PC-9 (cell line): ENCODE results near the gene NDST1. TPM values are rescaled to one million over a fixed set of nuclear protein-coding genes. Genes with fewer than 3 reads are reported as not detected.

ENCODE experiments used
- BruUV-seq: library from RNA; stranded (reverse); fragments of 400-500 nt; replicated peaks from 2 replicates; lab custom pipeline; 2021; lab: Mats Ljungman, UMichigan
- CTCF ChIA-PET: fragments of 300-600 bp; sonication (Branson Sonifier 250); formaldehyde crosslinking; loops from one replicate; lab custom pipeline; 2022; ENCODE audit warnings: antibody characterized with exemption; lab: Charles Lee
- POLR2A ChIA-PET: fragments of 300-600 bp; sonication (Branson Sonifier 250); formaldehyde crosslinking; loops from one replicate; lab custom pipeline; 2022; ENCODE audit warnings: antibody characterized with exemption; ENCODE audit not compliant: unreplicated experiment; lab: Charles Lee
- DNase-seq, 2 experiments: peaks; one replicate each; pipeline versions ENCODE4 v3.0.0 to v3.0.0-alpha.2; 2015 to 2022; ENCODE audit warnings: mixed read lengths in 1 of 2
- H2AFZ ChIP-seq: fragments of 200-600 bp; sonication (generic); 2 replicates; pipeline ENCODE4 v1.8.1; 2017; ENCODE audit warnings: antibody characterized with exemption
- H3F3A ChIP-seq: fragments of 200-600 bp; sonication (generic); 2 replicates; pipeline ENCODE4 v1.8.1; 2017; ENCODE audit warnings: antibody characterized with exemption, mild to moderate bottlenecking, low read depth; ENCODE audit not compliant: insufficient read depth
- H3K27ac ChIP-seq: fragments of 200-600 bp; sonication (generic); 2 replicates; pipeline ENCODE4 v1.6.1; 2016; ENCODE audit warnings: mixed run types
- H3K27me3 ChIP-seq: fragments of 200-600 bp; sonication (generic); 2 replicates; pipeline ENCODE4 v1.6.1; 2016; ENCODE audit warnings: low read depth, mixed run types; ENCODE audit not compliant: insufficient read depth
- H3K36me3 ChIP-seq: fragments of 200-600 bp; sonication (generic); 2 replicates; pipeline ENCODE4 v1.6.1; 2016; ENCODE audit warnings: low read depth, mixed run types
- H3K4me1 ChIP-seq: fragments of 200-600 bp; sonication (generic); replicated peaks from 2 replicates; pipeline ENCODE4 v1.6.1; 2016; ENCODE audit warnings: mixed run types; ENCODE audit not compliant: insufficient read depth
- H3K4me2 ChIP-seq: fragments of 200-600 bp; sonication (generic); 2 replicates; pipeline ENCODE4 v1.6.1; 2017; ENCODE audit warnings: mixed run types
- H3K4me3 ChIP-seq: fragments of 200-600 bp; sonication (generic); 2 replicates; pipeline ENCODE4 v1.6.1; 2016; ENCODE audit warnings: mixed run types
- H3K79me2 ChIP-seq: fragments of 200-600 bp; sonication (generic); 2 replicates; pipeline ENCODE4 v1.6.1; 2017; ENCODE audit warnings: low read depth, mixed run types
- H3K9me2 ChIP-seq: fragments of 200-600 bp; sonication (generic); 2 replicates; pipeline ENCODE4 v1.8.1; 2017; ENCODE audit warnings: mild to moderate bottlenecking; ENCODE audit not compliant: insufficient read depth
- H3K9me3 ChIP-seq: fragments of 200-600 bp; sonication (generic); 2 replicates; pipeline ENCODE4 v1.8.1; 2016; ENCODE audit warnings: low read depth; ENCODE audit not compliant: insufficient read depth
- H4K20me1 ChIP-seq: fragments of 200-600 bp; sonication (generic); 2 replicates; pipeline ENCODE4 v1.8.1; 2017; ENCODE audit not compliant: insufficient read depth
- CTCF ChIP-seq: fragments of 200-600 bp; sonication (generic); conservative IDR thresholded peaks from 2 replicates; pipeline ENCODE4 v1.6.1; 2017; ENCODE audit warnings: mixed run types, antibody characterized with exemption, mild to moderate bottlenecking, moderate library complexity
- EZH2 ChIP-seq: fragments of 200-600 bp; sonication (generic); IDR thresholded peaks from 2 replicates; pipeline ENCODE4 v1.8.0; 2017; ENCODE audit warnings: antibody characterized with exemption, low read depth
- intact Hi-C: fragments of 100-400 bp; cut with micrococcal nuclease; formaldehyde crosslinking; loops from one replicate; pipeline ENCODE4 v1.10.0; 2022; ENCODE audit not compliant: unreplicated experiment
- total RNA-seq: library from RNA; stranded (reverse); gene quantifications from 2 replicates; pipeline ENCODE4 v1.2.3, GENCODE V29; 2021

Gene NDST1
- total RNA-seq, 1 experiment from 2014 or later, result 94.3 TPM

- Histone ChIP-seq H3F3A (peaks cover 8% of the 10 kb centered on the region; the same call in 1 of the 2 replicates), H3K36me3 (no peaks in the 10 kb centered on the region), H3K27ac (peak overlapping the region; percentile 73), H3K4me1 (peaks cover 35% of the 10 kb centered on the region), H3K4me3 (peak overlapping the region; percentile 99), H4K20me1 (peaks cover 36% of the 10 kb centered on the region), H3K4me2 (peak overlapping the region; percentile 80), H3K27me3 (no peaks in the 10 kb centered on the region), H3K9me3 (no peaks in the 10 kb centered on the region), H2AFZ (peak overlapping the region; percentile 95), H3K9me2 (no peaks in the 10 kb centered on the region), H3K79me2 (peaks cover 44% of the 10 kb centered on the region)
- intact Hi-C loops, result loop anchor here (1.0 to 5.0 kb wide), 3 partner anchors 12 to 156 kb away; partner anchors contain the start of gene SYNPO
- TF ChIP-seq EZH2 (no peak), CTCF (no peak)
- no TSS peak for BruUV-seq
- DNase-seq, result peak in 1 of 2 experiments; percentile 56
- ChIA-PET CTCF (no interaction called here), POLR2A (interaction anchor here (0.8 kb wide), 1 partner anchor 12 kb away, joined by 3 read pairs; no protein-coding TSS in a partner anchor)
Observed at GRCh38 chr5:150485693-150486401, 22.1 kb upstream of the NDST1 start.

- no peaks in the 10 kb centered on the region for H3K9me3 ChIP-seq
- peak overlapping the region; percentile 71 for H2AFZ ChIP-seq
- intact Hi-C loops, result loop anchor here (1.0 to 5.0 kb wide), 2 partner anchors 31 to 156 kb away; partner anchors contain the start of gene SYNPO
- H4K20me1 ChIP-seq, result peaks cover 43% of the 10 kb centered on the region
- no peak for TF ChIP-seq CTCF
- no peak for TF ChIP-seq EZH2
- no TSS peak for BruUV-seq
- H3F3A ChIP-seq, result peaks cover 14% of the 10 kb centered on the region; the same call in 1 of the 2 replicates
- peak overlapping the region; percentile 51 for H3K27ac ChIP-seq
- no peaks in the 10 kb centered on the region for H3K36me3 ChIP-seq
- H3K9me2 ChIP-seq, result no peaks in the 10 kb centered on the region
- peak overlapping the region; percentile 80 for H3K4me2 ChIP-seq
- no peaks in the 10 kb centered on the region for H3K27me3 ChIP-seq
- ChIA-PET CTCF (interaction anchor here (1.1 kb wide), 1 partner anchor 11 kb away, joined by 4 read pairs; no protein-coding TSS in a partner anchor), POLR2A (interaction anchor here (0.7 kb wide), 1 partner anchor 29 kb away, joined by 4 read pairs; no protein-coding TSS in a partner anchor)
- H3K4me3 ChIP-seq, result peak overlapping the region; percentile 99
- peak; percentile 70 to 91 for DNase-seq
- H3K79me2 ChIP-seq, result peaks cover 51% of the 10 kb centered on the region
- peaks cover 42% of the 10 kb centered on the region for H3K4me1 ChIP-seq
Observed at GRCh38 chr5:150486402-150487198, 21.3 kb upstream of the NDST1 start.
